Psoas muscle (tissue), 8 donors: ENCODE measurements around the gene POGZ. TPM values are rescaled to one million over a fixed set of nuclear protein-coding genes. Genes with fewer than 3 reads are reported as not detected.

Experiments
- ATAC-seq, 4 donors: fragments of 200-7000 bp; cut with Tn5 transposase; one replicate each; pipeline ENCODE4 v1.9.1; 2020; ENCODE audit warnings: moderate library complexity in 3 of 4, mild to moderate bottlenecking in 2 of 4
- DNase-seq, 2 donors: peaks; one replicate each; pipeline ENCODE4 v3.0.0-alpha.2; 2020
- H3K27ac ChIP-seq: fragments of 200-600 bp; one replicate; pipeline ENCODE4 v1.8.0; 2022
- H3K27me3 ChIP-seq, 3 donors: fragments of 200-600 bp in 1 of 3; one replicate each; pipeline versions ENCODE4 v1.6.1 to v1.8.0; 2013 to 2022; ENCODE audit warnings: low read length in 2 of 3, mild to moderate bottlenecking in 2 of 3, moderate library complexity in 1 of 3; ENCODE audit not compliant: insufficient read depth in 3 of 3
- H3K36me3 ChIP-seq, 2 donors: fragments of 200-600 bp in 1 of 2; one replicate each; pipeline versions ENCODE4 v1.6.1 to v1.8.0; 2013 to 2022; ENCODE audit warnings: low read depth in 1 of 2, mild to moderate bottlenecking in 1 of 2, moderate library complexity in 1 of 2; ENCODE audit not compliant: insufficient read depth in 1 of 2
- H3K4me1 ChIP-seq: fragments of 200-600 bp; one replicate; pipeline ENCODE4 v1.8.0; 2022
- H3K4me3 ChIP-seq: fragments of 200-600 bp; one replicate; pipeline ENCODE4 v1.8.0; 2022; ENCODE audit warnings: mild to moderate bottlenecking
- H3K9me3 ChIP-seq: fragments of 200-600 bp; one replicate; pipeline ENCODE4 v1.8.0; 2022
- CTCF ChIP-seq: fragments of 200-600 bp; IDR thresholded peaks from one replicate; pipeline ENCODE4 v1.8.0; 2022; ENCODE audit warnings: antibody characterized with exemption
- WGBS, 3 donors: extraction: QIAGEN DNeasy Blood & Tissue Kit; methylation state at CpG; one replicate each; pipeline versions ENCODE4 v1.1.6 to v1.1.7; 2013; 5-methylcytosine and 5-hydroxymethylcytosine counted together
- intact Hi-C, 2 donors: fragments of 100-400 bp; cut with DNase I; formaldehyde crosslinking; loops; one replicate each; pipeline versions ENCODE4 v1.11.0 to v1.14.2; 2022
- polyA plus RNA-seq, 3 donors: library from polyadenylated mRNA; stranded (reverse); fragments of 200-250 nt; gene quantifications; one replicate each; pipeline ENCODE4 v1.2.3, GENCODE V29; 2013
- total RNA-seq, 4 donors: library from RNA; stranded (reverse); fragmentation: NEBNext Ultra II Directional in 2 of 4; extraction: Animal tissue kit (Norgen Biotek cat#: 25700) in 2 of 4; gene quantifications; one replicate each; pipeline versions ENCODE4 v1.2.1 to v1.2.4, GENCODE V29; 2021 to 2023
- donor health status: healthy with polysubstance abuse.
- donor health status: DM: no; HTN: no; CAD: no; lungs with moderate emphysema.
- donor health status: Bipolar disorder and iron deficiency.
- donor health status: healthy.
- donor health status: DM: yes; HTN: yes; CAD: no.
- donor health status: DM: no; HTN: no; CAD: no.
- donor health status: DM: no; HTN: no; CAD: no.
- donor health status: DM: yes; HTN: yes; CAD: no.

POGZ gene
- total and polyA plus RNA-seq, 7 donors = 6.7 to 45.1 (median 26.5) TPM

- no peak for ATAC-seq
- H3K4me3 ChIP-seq = no peak overlapping the region
These were observed 45.0 kb upstream of the POGZ start for GRCh38 chr1:151504252-151504651.

GRCh38 chr1:151502859-151503780 is 43.8 kb upstream of the POGZ start:
- no peak for TF ChIP-seq CTCF
- H3K27ac ChIP-seq = no peak overlapping the region
- ATAC-seq (no peak), DNase-seq (no peak)
- H3K27me3 ChIP-seq = no peaks in the 10 kb centered on the region
- no peak overlapping the region for H3K4me3 ChIP-seq
- no peaks in the 10 kb centered on the region for H3K4me1 ChIP-seq
- no peaks in the 10 kb centered on the region for H3K36me3 ChIP-seq
- WGBS, 3 donors = 55 to 69% (median 61%) methylated on average over 7 of the region's 7 CpGs
- no peaks in the 10 kb centered on the region for H3K9me3 ChIP-seq
- intact Hi-C loops = no loop called here

More at GRCh38 chr1:151504252-151504651, 45.0 kb upstream of the POGZ start:
- H3K4me1 ChIP-seq = no peaks in the 10 kb centered on the region
- H3K27me3 ChIP-seq = no peaks in the 10 kb centered on the region
- WGBS, 3 donors = 49 to 52% (median 49%) methylated on average over 3 of the region's 3 CpGs
- TF ChIP-seq CTCF = no peak
- no peaks in the 10 kb centered on the region for H3K9me3 ChIP-seq
- no peak for DNase-seq
- intact Hi-C loops = loop anchor here in 1 of 2 donors (2.0 kb wide), 1 partner anchor 21 kb away; no protein-coding TSS in a partner anchor
- no peaks in the 10 kb centered on the region for H3K36me3 ChIP-seq
- H3K27ac ChIP-seq = no peak overlapping the region

DNA sequence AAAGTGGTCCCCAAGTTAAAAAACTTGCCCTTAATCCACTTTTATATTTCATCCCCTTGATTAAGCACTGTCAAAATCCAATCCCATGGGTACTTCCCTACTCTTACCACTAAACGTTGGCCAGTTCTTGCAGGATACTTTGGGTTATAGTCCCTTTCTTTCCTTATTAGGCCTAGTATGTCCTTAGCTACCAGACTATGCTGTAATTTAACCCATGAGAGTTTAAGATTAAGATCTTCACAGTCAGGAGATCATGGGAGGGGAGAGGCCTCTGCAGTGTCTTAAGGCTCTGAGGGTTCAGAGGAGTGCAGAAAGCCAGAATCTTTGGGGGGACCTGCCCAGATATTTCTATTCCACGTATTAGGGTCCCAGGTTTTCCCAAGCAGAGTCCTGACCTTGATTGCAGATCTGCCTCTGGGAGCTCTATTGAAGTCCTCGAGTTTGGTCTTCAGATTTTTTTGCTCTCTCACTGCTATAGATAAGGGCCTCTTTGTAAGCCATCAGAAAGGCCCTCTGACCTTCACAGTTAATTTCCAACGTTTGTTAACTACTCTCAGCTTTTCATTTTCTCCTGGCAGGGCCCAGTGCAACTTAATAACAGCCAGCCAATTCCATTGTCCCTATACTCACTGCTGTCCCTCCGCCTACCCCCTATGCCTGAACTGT is 42.9 kb upstream of the POGZ start:
- H3K4me1 ChIP-seq = no peaks in the 10 kb centered on the region
- no peak for ATAC-seq
- DNase-seq = no peak
- H3K27ac ChIP-seq = no peak overlapping the region
- H3K4me3 ChIP-seq = no peak overlapping the region
- H3K27me3 ChIP-seq = no peaks in the 10 kb centered on the region
- 50 to 62% (median 61%) methylated on average over 5 of the region's 5 CpGs for WGBS, 3 donors
- no peaks in the 10 kb centered on the region for H3K9me3 ChIP-seq
- intact Hi-C loops = no loop called here
- no peak for TF ChIP-seq CTCF
- H3K36me3 ChIP-seq = no peaks in the 10 kb centered on the region

DNA sequence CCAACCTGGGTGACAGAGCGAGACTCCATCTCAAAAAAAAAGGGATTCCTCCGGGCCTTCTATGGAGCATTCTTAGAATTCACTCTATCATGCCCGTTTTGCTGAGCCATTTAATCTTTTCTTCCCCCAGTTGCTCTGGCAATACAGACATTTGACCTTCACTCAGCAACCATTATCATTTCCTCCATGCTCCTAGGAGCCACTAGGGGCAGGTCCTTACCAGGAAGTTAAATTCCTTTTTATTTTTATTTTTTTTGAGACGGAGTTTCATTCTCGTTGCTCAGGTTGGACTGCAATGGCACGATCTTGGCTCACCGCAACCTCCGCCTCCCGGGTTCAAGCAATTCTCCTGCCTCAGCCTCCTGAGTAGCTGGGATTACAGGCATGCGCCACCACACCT is 42.2 kb upstream of the POGZ start:
- Histone ChIP-seq H3K27me3 (no peaks in the 10 kb centered on the region), H3K27ac (no peak overlapping the region), H3K36me3 (no peaks in the 10 kb centered on the region), H3K4me1 (no peaks in the 10 kb centered on the region), H3K9me3 (no peaks in the 10 kb centered on the region), H3K4me3 (no peak overlapping the region)
- WGBS, 3 donors = 72 to 78% (median 72%) methylated on average over 9 to 10 of the region's 10 CpGs
- no peak for TF ChIP-seq CTCF
- DNase-seq (no peak), ATAC-seq (no peak)
- intact Hi-C loops = no loop called here
